Measurements from ENCODE around the gene FGF3.

FGF3 gene

DNA sequence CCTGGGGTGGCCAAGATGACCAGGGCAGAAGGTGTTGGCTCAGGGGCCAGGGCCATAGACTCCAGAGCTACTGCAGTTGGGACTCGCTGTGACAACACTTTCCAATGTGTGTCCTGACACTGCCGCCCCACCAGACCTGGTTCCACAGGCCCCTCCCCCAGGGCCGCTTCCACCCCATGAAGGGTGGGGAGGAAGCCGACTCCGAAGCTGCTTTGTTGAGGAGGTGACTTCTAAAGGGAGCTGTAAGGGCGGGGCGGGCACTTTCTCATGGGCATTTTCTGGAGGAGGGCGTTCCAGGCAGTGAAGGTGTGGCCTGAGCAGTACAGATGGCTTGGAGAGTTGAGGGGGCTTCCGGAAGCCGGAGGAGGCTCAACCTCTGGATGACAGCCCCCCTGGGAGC, 6.3 kb downstream of the FGF3 start:
- DNase-seq (ENCODE audit: low read depth), result no peak
- H3K4me3 ChIP-seq (replicated peaks; ENCODE audit: low read depth, low read length), result no peak overlapping the region
- TF ChIP-seq, protein P1, sequence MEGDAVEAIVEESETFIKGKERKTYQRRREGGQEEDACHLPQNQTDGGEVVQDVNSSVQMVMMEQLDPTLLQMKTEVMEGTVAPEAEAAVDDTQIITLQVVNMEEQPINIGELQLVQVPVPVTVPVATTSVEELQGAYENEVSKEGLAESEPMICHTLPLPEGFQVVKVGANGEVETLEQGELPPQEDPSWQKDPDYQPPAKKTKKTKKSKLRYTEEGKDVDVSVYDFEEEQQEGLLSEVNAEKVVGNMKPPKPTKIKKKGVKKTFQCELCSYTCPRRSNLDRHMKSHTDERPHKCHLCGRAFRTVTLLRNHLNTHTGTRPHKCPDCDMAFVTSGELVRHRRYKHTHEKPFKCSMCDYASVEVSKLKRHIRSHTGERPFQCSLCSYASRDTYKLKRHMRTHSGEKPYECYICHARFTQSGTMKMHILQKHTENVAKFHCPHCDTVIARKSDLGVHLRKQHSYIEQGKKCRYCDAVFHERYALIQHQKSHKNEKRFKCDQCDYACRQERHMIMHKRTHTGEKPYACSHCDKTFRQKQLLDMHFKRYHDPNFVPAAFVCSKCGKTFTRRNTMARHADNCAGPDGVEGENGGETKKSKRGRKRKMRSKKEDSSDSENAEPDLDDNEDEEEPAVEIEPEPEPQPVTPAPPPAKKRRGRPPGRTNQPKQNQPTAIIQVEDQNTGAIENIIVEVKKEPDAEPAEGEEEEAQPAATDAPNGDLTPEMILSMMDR (IDR thresholded peaks at IDR 0.05; ENCODE audit: low read length, missing control alignments), result no peak

DNA sequence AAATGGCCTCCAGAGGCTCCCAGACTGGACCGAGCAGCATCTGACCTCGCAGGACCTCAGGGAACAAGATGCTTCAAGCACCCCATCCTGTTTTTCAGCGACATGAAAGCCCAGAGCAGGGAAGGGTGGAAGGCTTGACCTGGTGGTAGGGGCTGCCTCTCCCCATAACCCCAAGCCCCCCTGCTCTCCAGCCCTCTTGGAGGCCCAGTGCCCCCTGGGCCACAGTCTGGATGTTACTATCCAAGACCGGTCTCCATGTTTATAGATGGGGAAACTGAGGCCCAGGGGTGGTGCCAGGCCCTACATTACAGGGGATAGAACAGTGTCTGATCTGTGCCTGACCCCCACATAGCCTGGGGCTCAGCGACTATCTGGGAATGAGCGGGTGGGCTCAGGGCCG, 7.0 kb downstream of the FGF3 start:
- TF ChIP-seq, protein P1 (IDR thresholded peaks at IDR 0.05; ENCODE audit: low read length, missing control alignments), result no peak
- no peak for DNase-seq (ENCODE audit: low read depth)

DNA sequence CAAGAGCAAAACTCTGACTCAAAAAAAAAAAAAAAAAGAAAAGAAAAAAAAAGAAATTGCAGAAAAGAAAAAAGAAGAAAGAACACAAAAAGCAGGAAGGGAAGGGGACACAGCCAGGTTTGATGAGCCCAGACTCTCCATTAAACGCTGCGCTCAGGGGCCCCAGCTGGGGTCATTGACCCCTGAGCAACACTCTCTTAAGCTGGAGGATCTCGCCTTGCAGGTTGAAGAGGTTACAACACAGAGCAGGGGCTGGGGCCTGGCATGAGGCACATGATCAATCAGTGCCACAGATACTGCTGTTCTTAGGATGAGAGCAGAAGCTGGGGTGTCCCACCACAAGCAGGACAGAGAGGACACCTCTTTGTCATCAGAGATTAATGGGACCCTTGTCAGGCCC, 7.8 kb downstream of the FGF3 start:
- no peak for DNase-seq (ENCODE audit: low read depth)
- TF ChIP-seq, protein P1 (IDR thresholded peaks at IDR 0.05; ENCODE audit: low read length, missing control alignments), result no peak
- no peak overlapping the region for H3K4me3 ChIP-seq (replicated peaks; ENCODE audit: low read depth, low read length)

More for the DNA sequence above, 7.0 kb downstream of the FGF3 start:
- H3K4me3 ChIP-seq (replicated peaks; ENCODE audit: low read depth, low read length), result no peak overlapping the region

DNA sequence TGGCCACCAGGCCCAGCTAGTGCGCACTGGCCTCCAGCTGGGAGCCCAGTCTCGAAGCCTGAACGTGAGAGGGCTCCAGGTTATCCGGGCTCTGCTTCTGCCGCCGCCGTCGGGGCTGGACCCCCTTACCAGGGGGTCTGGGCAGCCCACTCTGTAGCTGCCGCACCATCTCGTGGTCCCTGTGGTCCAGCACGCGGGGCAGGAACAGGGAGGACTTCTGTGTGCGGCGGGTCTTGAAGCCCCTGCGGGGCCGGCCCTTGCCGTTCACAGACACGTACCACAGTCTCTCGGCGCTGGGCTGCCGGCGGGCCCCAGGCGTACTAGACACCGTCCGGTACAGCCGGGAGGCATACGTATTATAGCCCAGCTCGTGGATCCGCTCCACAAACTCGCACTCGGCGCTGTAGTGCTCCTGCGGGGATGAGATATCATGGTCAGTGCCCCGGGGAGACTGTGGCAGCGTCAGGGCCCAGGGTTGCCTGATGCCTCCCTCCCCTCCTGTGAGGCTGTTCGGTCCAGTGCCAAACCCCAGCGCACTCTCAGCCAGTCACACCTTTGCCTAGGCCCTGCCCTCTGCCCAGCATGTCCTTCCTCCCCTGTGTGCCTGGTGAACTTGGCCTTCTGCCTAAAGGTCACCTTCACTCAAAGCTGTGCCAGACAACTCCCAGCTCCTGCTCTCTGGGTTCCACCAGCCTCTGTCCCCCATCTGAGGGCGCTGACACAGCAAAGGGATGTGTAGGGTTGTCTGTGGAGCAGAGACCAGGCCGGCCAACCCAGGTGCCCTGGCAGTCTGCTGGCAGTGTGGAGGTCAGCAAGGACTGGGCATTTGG, 8.7 kb downstream of the FGF3 start:
- TF ChIP-seq, protein P1 (IDR thresholded peaks at IDR 0.05; ENCODE audit: low read length, missing control alignments), result no peak
- H3K4me3 ChIP-seq (replicated peaks; ENCODE audit: low read depth, low read length), result no peak overlapping the region
- DNase-seq (ENCODE audit: low read depth), result no peak

DNA sequence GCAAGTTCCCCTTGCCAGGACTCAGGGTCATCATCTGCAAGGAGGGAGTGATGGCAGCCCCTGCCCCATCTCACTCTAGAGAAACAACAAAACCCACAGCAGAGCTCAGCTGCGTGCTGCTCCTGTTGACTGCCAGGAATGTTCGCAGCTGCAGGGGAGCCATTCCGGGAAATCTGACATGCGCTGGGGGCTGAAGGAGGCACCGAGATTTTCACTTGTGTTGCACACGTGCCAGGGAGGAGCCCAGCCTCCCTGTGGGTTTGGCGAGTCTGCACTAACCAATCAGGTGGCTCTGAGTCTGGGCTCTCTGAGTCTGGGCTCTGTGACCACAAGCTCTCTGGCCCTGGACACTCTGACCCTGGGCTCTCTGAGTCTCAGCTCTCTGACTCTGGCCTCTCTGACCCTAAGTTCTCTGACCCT, 10.5 kb downstream of the FGF3 start:
- TF ChIP-seq, protein P1 (IDR thresholded peaks at IDR 0.05; ENCODE audit: low read length, missing control alignments), result no peak
- H3K4me3 ChIP-seq (replicated peaks; ENCODE audit: low read depth, low read length), result no peak overlapping the region
- DNase-seq (ENCODE audit: low read depth), result peak; percentile 18

DNA sequence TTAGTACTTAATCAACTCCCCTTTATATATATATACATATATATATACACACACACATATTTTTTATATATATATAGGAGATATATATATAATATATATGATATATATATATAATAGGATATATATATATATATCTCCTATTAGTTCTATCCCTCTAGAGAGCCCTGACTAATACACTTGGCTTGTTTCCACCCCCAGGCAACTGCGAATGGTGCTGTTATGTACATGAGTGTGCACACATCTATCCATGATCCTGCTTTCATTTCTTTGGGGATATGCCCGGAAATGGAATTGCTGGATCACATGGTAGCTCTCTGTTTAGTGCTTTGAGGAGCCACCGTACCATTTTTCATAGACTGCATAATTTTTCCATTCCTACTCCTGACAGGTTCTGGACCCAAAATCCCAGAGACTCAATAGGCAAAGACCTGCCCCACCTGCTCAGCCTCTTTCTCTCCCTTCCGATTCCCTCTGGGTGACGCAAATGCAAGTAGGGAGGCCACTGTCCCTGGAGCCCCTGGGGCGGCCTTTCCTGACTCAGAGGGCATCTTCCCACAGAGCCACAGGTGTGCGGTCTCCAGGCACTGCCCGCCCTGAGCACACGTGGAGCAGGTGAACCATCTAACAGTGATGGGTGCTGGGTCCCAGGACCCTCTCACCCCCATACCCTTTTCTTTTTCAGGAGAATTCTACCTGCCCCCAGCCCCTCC, 12.0 kb downstream of the FGF3 start:
- TF ChIP-seq, protein P1 (IDR thresholded peaks at IDR 0.05; ENCODE audit: low read length, missing control alignments), result no peak
- no peak overlapping the region for H3K4me3 ChIP-seq (replicated peaks; ENCODE audit: low read depth, low read length)
- no peak for DNase-seq (ENCODE audit: low read depth)
